Esophagus squamous epithelium (tissue), 4 donors: ENCODE results near the gene PDE3A.

Source experiments
- POLR2A ChIP-seq, 4 donors: fragments of 450-650 bp; IDR thresholded peaks; one replicate each; pipeline ENCODE4 v1.6.1; 2017; ENCODE audit warnings: antibody characterized with exemption in 4 of 4, mild to moderate bottlenecking in 4 of 4, moderate library complexity in 3 of 4
- TF ChIP-seq, protein P1 (sequence below), 6 experiments: fragments of 450-650 bp in 4 of 6; fragments of 200-600 bp in 2 of 6; sonication (generic) in 2 of 6; IDR thresholded peaks; one replicate each; pipeline ENCODE4 v1.5.1; 2016 to 2019; ENCODE audit warnings: antibody characterized with exemption in 6 of 6, mild to moderate bottlenecking in 4 of 6, moderate library complexity in 4 of 6

DNA sequence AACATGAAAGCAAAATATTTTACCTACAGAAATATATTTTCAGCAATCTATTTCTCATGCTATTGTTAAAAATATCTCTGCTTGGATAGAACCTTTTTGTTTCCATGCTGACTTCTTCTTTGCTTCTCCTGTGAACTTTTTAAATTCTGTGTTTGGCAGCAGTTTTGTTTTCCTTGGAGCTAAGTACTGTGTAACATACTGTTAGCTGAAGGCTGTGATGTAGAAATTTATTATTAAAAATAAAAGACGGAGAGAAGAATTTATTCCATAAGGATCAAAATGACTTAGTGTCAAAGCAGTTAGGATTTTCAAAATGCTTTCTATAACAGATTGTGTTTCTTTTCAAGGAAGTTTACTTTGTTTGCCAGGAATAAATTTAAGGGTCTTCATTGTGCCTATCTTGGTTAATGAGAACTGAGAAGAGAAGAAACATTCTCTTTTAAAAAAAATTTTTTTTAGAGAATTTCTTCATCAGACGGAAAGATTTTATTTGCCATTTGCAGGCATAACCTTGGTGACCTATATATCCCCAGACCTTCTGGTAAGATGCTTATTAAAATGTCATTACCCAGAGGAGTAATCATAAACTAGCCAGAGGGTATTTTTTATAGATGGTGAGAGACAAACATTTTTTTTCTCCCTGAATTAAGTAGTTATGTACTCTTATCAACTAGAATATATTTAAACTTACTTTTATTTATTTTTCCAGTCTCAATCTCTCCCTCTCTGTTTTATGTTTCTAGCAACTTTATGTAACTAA, 179.7 kb downstream of the PDE3A start:
- TF ChIP-seq, protein P1, sequence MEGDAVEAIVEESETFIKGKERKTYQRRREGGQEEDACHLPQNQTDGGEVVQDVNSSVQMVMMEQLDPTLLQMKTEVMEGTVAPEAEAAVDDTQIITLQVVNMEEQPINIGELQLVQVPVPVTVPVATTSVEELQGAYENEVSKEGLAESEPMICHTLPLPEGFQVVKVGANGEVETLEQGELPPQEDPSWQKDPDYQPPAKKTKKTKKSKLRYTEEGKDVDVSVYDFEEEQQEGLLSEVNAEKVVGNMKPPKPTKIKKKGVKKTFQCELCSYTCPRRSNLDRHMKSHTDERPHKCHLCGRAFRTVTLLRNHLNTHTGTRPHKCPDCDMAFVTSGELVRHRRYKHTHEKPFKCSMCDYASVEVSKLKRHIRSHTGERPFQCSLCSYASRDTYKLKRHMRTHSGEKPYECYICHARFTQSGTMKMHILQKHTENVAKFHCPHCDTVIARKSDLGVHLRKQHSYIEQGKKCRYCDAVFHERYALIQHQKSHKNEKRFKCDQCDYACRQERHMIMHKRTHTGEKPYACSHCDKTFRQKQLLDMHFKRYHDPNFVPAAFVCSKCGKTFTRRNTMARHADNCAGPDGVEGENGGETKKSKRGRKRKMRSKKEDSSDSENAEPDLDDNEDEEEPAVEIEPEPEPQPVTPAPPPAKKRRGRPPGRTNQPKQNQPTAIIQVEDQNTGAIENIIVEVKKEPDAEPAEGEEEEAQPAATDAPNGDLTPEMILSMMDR (IDR thresholded peaks at IDR 0.05) = no peak
- TF ChIP-seq POLR2A (IDR thresholded peaks at IDR 0.05) = no peak
